ENCODE data around the gene PITX1.

PITX1 gene

DNA sequence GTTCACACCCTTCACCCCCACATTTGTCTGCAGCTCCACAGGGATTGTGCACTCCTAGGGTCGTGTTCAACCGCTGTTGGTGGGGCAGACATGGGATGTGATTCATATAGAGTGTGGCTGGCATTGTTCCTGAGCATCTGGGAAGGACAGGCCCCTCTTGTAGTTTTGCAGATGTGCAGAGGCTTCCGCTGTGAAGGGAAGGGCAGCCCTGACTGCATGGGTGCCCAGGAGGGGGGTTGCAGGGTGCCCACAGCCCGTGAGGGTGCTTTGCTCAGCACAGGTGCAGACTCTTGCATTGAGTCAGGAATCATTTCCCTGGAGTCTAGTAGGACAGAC lies 30.2 kb upstream of the PITX1 start:
- no peak overlapping the region for H4K8ac ChIP-seq (ENCODE audit: low read depth, low read length)
- no peak overlapping the region for H3K4me2 ChIP-seq (ENCODE audit: low read length)
- H2AFZ ChIP-seq (ENCODE audit: insufficient read depth, low read length, poor library complexity): no peak overlapping the region
- no peaks in the 10 kb centered on the region for H3K79me1 ChIP-seq (ENCODE audit: low read length)
- H3K4me1 ChIP-seq (ENCODE audit: control insufficient read depth in 1 of 2, insufficient read depth in 2 of 2, low read length in 2 of 2): peaks cover 0 to 2% of the 10 kb centered on the region in 2 experiments
- no peak overlapping the region for H3K14ac ChIP-seq (ENCODE audit: low read length)
- no peaks in the 10 kb centered on the region for H3K36me3 ChIP-seq (ENCODE audit: control insufficient read depth in 1 of 2, insufficient read depth in 2 of 2, low read length in 2 of 2)
- H2BK120ac ChIP-seq (ENCODE audit: insufficient read depth, low read length, poor library complexity): no peak overlapping the region
- no peak overlapping the region for H4K12ac ChIP-seq (ENCODE audit: low read depth, low read length)
- H3K9ac ChIP-seq (ENCODE audit: low read length): no peak overlapping the region
- H2AK5ac ChIP-seq (ENCODE audit: low read length): no peak overlapping the region
- peaks cover 2% of the 10 kb centered on the region for H3K9me3 ChIP-seq (ENCODE audit: insufficient read depth, low read depth, low read length)
- no peak overlapping the region for H2BK12ac ChIP-seq (ENCODE audit: low read length)
- no peak overlapping the region for H3K27ac ChIP-seq (ENCODE audit: low read depth, low read length)
- no peak overlapping the region for H4K91ac ChIP-seq (ENCODE audit: low read depth, low read length)
- H2BK5ac ChIP-seq (ENCODE audit: low read depth, low read length, poor library complexity): no peak overlapping the region
- no peaks in the 10 kb centered on the region for H3K27me3 ChIP-seq (ENCODE audit: insufficient read depth, low read length)
- no peaks in the 10 kb centered on the region for H3K79me2 ChIP-seq (ENCODE audit: control insufficient read depth, insufficient read depth, low read length, poor library complexity)
- no peak overlapping the region for H3K23ac ChIP-seq (ENCODE audit: low read length)
- WGBS (ENCODE audit: extremely low coverage, insufficient coverage, insufficient read length): no CpG with 5 or more reads among the region's 4 CpGs
- no peak overlapping the region for H3K4me3 ChIP-seq (ENCODE audit: low read depth, low read length)
- no peak for DNase-seq
- H3K4ac ChIP-seq (ENCODE audit: low read depth, low read length): no peak overlapping the region
- H3K18ac ChIP-seq (ENCODE audit: low read length): no peak overlapping the region

DNA sequence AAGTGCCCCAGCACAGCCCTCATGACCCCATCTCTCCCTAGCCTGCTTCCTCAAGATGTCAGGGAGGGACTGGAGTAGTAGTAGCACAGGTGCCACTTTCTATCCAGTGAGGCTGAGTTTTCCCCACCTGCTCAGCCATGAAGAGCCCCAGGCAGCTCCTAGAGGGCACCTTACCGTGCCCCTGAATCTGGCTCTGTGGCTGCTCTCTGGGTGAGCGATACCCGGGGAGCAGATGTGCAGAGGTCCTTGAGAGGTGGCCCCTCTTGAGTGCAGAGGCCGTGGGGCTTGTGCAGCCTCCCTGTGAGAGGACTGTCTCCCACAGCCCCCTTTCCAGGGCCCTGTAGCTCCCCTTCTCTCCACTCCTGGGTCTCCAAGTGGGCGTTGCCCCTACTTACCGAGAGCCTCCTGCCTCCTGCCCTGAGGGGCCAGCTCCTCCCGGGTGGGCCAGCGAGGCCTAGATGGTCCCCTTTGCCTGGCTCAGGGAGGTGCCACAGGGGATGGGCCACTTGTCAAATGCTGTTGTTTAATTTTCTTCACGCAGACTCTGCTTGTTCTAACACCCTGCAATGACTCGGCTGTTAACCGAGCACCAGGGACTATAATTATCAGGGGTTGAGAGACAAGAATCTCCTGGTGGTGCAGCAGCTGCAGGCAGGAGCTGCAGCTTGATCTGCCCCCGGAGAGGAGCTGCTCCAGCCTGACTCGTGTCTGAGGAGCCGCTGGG lies 29.6 kb upstream of the PITX1 start:
- no peak overlapping the region for H3K4me3 ChIP-seq (ENCODE audit: low read depth, low read length)
- WGBS (ENCODE audit: extremely low coverage, insufficient coverage, insufficient read length): no CpG with 5 or more reads among the region's 14 CpGs
- H2AK5ac ChIP-seq (ENCODE audit: low read length): no peak overlapping the region
- no peak overlapping the region for H4K91ac ChIP-seq (ENCODE audit: low read depth, low read length)
- peaks cover 2% of the 10 kb centered on the region for H3K9me3 ChIP-seq (ENCODE audit: insufficient read depth, low read depth, low read length)
- no peak overlapping the region for H2BK120ac ChIP-seq (ENCODE audit: insufficient read depth, low read length, poor library complexity)
- no peak overlapping the region for H3K14ac ChIP-seq (ENCODE audit: low read length)
- H3K36me3 ChIP-seq (ENCODE audit: control insufficient read depth in 1 of 2, insufficient read depth in 2 of 2, low read length in 2 of 2): no peaks in the 10 kb centered on the region
- H3K18ac ChIP-seq (ENCODE audit: low read length): no peak overlapping the region
- no peak overlapping the region for H2BK5ac ChIP-seq (ENCODE audit: low read depth, low read length, poor library complexity)
- no peaks in the 10 kb centered on the region for H3K27me3 ChIP-seq (ENCODE audit: insufficient read depth, low read length)
- no peak for DNase-seq
- no peak overlapping the region for H3K27ac ChIP-seq (ENCODE audit: low read depth, low read length)
- H3K79me2 ChIP-seq (ENCODE audit: control insufficient read depth, insufficient read depth, low read length, poor library complexity): no peaks in the 10 kb centered on the region
- H3K9ac ChIP-seq (ENCODE audit: low read length): no peak overlapping the region
- no peak overlapping the region for H4K12ac ChIP-seq (ENCODE audit: low read depth, low read length)
- H3K4me2 ChIP-seq (ENCODE audit: low read length): no peak overlapping the region
- H2BK12ac ChIP-seq (ENCODE audit: low read length): no peak overlapping the region
- peaks cover 2% of the 10 kb centered on the region in 2 experiments for H3K4me1 ChIP-seq (ENCODE audit: control insufficient read depth in 1 of 2, insufficient read depth in 2 of 2, low read length in 2 of 2)
- no peaks in the 10 kb centered on the region for H3K79me1 ChIP-seq (ENCODE audit: low read length)
- H3K4ac ChIP-seq (ENCODE audit: low read depth, low read length): no peak overlapping the region
- no peak overlapping the region for H4K8ac ChIP-seq (ENCODE audit: low read depth, low read length)
- no peak overlapping the region for H3K23ac ChIP-seq (ENCODE audit: low read length)
- no peak overlapping the region for H2AFZ ChIP-seq (ENCODE audit: insufficient read depth, low read length, poor library complexity)

DNA sequence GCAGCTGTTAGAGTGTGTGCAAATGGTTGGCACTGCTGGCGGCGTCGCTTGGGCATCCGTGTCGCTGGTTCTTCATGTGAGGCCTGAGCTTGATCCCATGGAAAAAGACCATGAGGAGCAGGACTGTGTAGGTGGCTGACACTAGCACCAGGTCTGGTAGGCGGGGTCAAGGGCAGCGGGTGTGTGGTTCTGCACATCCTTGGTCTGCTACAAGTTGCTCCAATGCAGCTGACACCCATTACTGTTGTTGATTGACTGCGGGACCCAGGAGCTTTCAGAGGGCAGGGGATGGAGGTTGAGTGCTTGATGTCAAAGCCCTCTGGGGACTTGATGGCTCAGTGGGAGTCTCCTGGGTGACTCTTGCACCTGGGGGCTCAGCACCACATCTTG lies 29.0 kb upstream of the PITX1 start:
- Histone ChIP-seq H3K18ac (ENCODE audit: low read length) (no peak overlapping the region), H3K4me1 (ENCODE audit: control insufficient read depth in 1 of 2, insufficient read depth in 2 of 2, low read length in 2 of 2) (peaks cover 2% of the 10 kb centered on the region in 2 experiments)
- no CpG with 5 or more reads among the region's 8 CpGs for WGBS (ENCODE audit: extremely low coverage, insufficient coverage, insufficient read length)

DNA sequence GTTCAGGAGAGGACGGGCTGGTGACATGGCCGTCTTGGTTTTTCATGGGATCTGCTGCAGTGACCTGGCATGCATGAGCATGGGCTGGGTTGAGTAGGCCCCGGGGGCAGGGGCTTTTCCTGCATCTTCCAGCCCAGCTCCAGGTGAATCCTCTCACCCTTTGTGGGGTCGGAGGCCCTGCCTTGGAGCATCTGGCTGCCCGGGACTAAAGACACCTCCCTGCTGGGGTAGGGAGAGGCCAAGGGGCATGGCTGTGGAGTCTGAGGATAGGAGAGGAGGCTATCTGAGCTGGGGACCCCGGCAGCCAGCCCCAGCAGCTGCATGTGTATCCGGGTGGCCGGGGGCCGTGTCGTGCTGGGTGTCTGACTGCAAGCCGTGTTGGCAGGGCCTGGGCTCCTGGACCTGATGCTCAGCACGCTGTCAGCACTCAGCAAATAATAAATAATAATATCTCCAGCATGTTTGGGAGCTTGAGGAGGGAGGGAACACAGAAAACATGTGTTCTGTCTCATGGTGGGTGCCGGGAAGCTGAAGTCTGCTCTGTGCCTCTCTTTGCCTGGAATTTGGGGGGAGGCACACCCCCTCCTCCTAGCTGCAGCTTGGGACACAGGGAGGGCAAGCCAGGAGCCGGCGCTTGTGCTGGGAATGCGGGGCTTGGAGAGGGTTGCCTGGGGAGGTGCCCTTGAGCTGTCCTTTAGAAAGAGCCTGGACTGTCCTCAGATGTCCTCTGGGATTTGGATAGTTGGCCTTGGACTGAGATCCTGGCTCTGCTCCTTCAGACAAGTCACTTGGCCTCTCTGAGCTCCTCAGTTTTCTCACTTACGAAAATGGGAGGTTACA lies 28.4 kb upstream of the PITX1 start:
- H3K4me1 ChIP-seq (ENCODE audit: control insufficient read depth in 1 of 2, insufficient read depth in 2 of 2, low read length in 2 of 2): peaks cover 2% of the 10 kb centered on the region in 2 experiments
- H2AFZ ChIP-seq (ENCODE audit: insufficient read depth, low read length, poor library complexity): no peak overlapping the region
- H3K27me3 ChIP-seq (ENCODE audit: insufficient read depth, low read length): no peaks in the 10 kb centered on the region
- no peak overlapping the region for H2AK5ac ChIP-seq (ENCODE audit: low read length)
- H3K9ac ChIP-seq (ENCODE audit: low read length): no peak overlapping the region
- peaks cover 2% of the 10 kb centered on the region for H3K9me3 ChIP-seq (ENCODE audit: insufficient read depth, low read depth, low read length)
- no peak overlapping the region for H4K12ac ChIP-seq (ENCODE audit: low read depth, low read length)
- H4K91ac ChIP-seq (ENCODE audit: low read depth, low read length): no peak overlapping the region
- DNase-seq: no peak
- no peak overlapping the region for H3K4ac ChIP-seq (ENCODE audit: low read depth, low read length)
- H2BK12ac ChIP-seq (ENCODE audit: low read length): no peak overlapping the region
- no peak overlapping the region for H3K18ac ChIP-seq (ENCODE audit: low read length)
- no CpG with 5 or more reads among the region's 17 CpGs for WGBS (ENCODE audit: extremely low coverage, insufficient coverage, insufficient read length)
- no peaks in the 10 kb centered on the region for H3K79me2 ChIP-seq (ENCODE audit: control insufficient read depth, insufficient read depth, low read length, poor library complexity)
- H3K27ac ChIP-seq (ENCODE audit: low read depth, low read length): no peak overlapping the region
- no peak overlapping the region for H3K14ac ChIP-seq (ENCODE audit: low read length)
- H2BK120ac ChIP-seq (ENCODE audit: insufficient read depth, low read length, poor library complexity): no peak overlapping the region
- no peak overlapping the region for H3K4me3 ChIP-seq (ENCODE audit: low read depth, low read length)
- no peak overlapping the region for H3K23ac ChIP-seq (ENCODE audit: low read length)
- no peak overlapping the region for H2BK5ac ChIP-seq (ENCODE audit: low read depth, low read length, poor library complexity)
- no peaks in the 10 kb centered on the region for H3K36me3 ChIP-seq (ENCODE audit: control insufficient read depth in 1 of 2, insufficient read depth in 2 of 2, low read length in 2 of 2)
- no peak overlapping the region for H3K4me2 ChIP-seq (ENCODE audit: low read length)
- no peak overlapping the region for H4K8ac ChIP-seq (ENCODE audit: low read depth, low read length)
- H3K79me1 ChIP-seq (ENCODE audit: low read length): no peaks in the 10 kb centered on the region

More for the DNA sequence above, 29.0 kb upstream of the PITX1 start:
- Histone ChIP-seq H3K27ac (ENCODE audit: low read depth, low read length) (no peak overlapping the region), H3K36me3 (ENCODE audit: control insufficient read depth in 1 of 2, insufficient read depth in 2 of 2, low read length in 2 of 2) (no peaks in the 10 kb centered on the region), H4K91ac (ENCODE audit: low read depth, low read length) (no peak overlapping the region), H2BK5ac (ENCODE audit: low read depth, low read length, poor library complexity) (no peak overlapping the region), H2AFZ (ENCODE audit: insufficient read depth, low read length, poor library complexity) (no peak overlapping the region), H2BK120ac (ENCODE audit: insufficient read depth, low read length, poor library complexity) (no peak overlapping the region), H3K4me3 (ENCODE audit: low read depth, low read length) (no peak overlapping the region), H3K4me2 (ENCODE audit: low read length) (no peak overlapping the region), H3K14ac (ENCODE audit: low read length) (no peak overlapping the region), H2AK5ac (ENCODE audit: low read length) (no peak overlapping the region), H3K9me3 (ENCODE audit: insufficient read depth, low read depth, low read length) (peaks cover 2% of the 10 kb centered on the region), H3K9ac (ENCODE audit: low read length) (no peak overlapping the region), H3K79me2 (ENCODE audit: control insufficient read depth, insufficient read depth, low read length, poor library complexity) (no peaks in the 10 kb centered on the region), H3K4ac (ENCODE audit: low read depth, low read length) (no peak overlapping the region), H3K27me3 (ENCODE audit: insufficient read depth, low read length) (no peaks in the 10 kb centered on the region), H3K23ac (ENCODE audit: low read length) (no peak overlapping the region), H4K8ac (ENCODE audit: low read depth, low read length) (no peak overlapping the region), H4K12ac (ENCODE audit: low read depth, low read length) (no peak overlapping the region), H2BK12ac (ENCODE audit: low read length) (no peak overlapping the region), H3K79me1 (ENCODE audit: low read length) (no peaks in the 10 kb centered on the region)
- DNase-seq: no peak

Measured in trophoblast cell (in vitro differentiated cells and primary cell).